IPS-18a (cell line): ENCODE data around the gene TESPA1.
"Not testable (repeated sequence)": the region's sequence is repeated elsewhere in the genome, so short reads cannot be mapped to it uniquely, and the experiment has no call there.

ENCODE experiments used
- H3K27ac ChIP-seq: one replicate; pipeline ENCODE4 v1.5.1; 2013; ENCODE audit warnings: low read length
- H3K27me3 ChIP-seq: one replicate; pipeline ENCODE4 v1.6.1; 2013; ENCODE audit warnings: mild to moderate bottlenecking, low read length; ENCODE audit not compliant: control insufficient read depth, insufficient read depth
- H3K36me3 ChIP-seq: one replicate; pipeline ENCODE4 v1.6.1; 2013; ENCODE audit warnings: low read depth, low read length; ENCODE audit not compliant: control insufficient read depth
- H3K4me1 ChIP-seq: one replicate; pipeline ENCODE4 v1.6.1; 2013; ENCODE audit warnings: low read depth, low read length; ENCODE audit not compliant: control insufficient read depth
- H3K4me3 ChIP-seq: one replicate; pipeline ENCODE4 v1.5.1; 2013; ENCODE audit warnings: low read length
- H3K9ac ChIP-seq: one replicate; pipeline ENCODE4 v1.6.1; 2013; ENCODE audit warnings: mild to moderate bottlenecking, low read length, moderate library complexity
- H3K9me3 ChIP-seq: one replicate; pipeline ENCODE4 v1.6.1; 2013; ENCODE audit warnings: low read depth, low read length; ENCODE audit not compliant: control insufficient read depth

TESPA1 gene

DNA sequence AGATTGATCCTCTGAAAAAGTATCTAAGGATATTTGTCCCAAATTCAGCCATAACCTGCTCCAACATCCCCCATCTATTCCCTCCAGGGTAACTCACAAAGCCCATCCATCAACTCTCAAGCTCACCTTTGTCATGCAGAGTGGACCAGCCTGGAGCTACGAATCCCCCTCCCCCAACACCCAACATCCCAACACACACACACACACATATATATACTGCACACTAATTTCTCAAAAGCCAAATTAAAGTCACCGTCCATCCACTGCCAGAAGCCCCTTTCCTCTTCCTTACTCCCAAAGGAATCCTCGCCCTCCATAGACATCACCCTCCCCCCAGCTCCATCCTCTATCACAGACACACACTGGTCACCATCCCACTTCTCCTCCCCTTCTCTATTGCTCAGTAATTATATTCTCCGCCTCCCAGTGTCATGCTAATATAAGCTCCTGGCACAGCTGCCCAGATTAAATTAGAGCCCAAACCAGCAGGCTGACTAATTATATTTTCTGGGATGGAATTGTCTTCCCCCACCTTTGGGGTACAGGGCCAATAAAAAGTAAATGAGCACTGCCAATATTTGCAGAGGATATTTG lies 13.5 kb upstream of the TESPA1 start:
- H3K27me3 ChIP-seq = no peaks in the 10 kb centered on the region
- no peaks in the 10 kb centered on the region for H3K36me3 ChIP-seq
- peak overlapping the region; percentile 41 for H3K4me3 ChIP-seq
- no peaks in the 10 kb centered on the region for H3K9me3 ChIP-seq
- H3K4me1 ChIP-seq = peaks cover 21% of the 10 kb centered on the region
- H3K9ac ChIP-seq = no peak overlapping the region
- no peak overlapping the region for H3K27ac ChIP-seq

DNA sequence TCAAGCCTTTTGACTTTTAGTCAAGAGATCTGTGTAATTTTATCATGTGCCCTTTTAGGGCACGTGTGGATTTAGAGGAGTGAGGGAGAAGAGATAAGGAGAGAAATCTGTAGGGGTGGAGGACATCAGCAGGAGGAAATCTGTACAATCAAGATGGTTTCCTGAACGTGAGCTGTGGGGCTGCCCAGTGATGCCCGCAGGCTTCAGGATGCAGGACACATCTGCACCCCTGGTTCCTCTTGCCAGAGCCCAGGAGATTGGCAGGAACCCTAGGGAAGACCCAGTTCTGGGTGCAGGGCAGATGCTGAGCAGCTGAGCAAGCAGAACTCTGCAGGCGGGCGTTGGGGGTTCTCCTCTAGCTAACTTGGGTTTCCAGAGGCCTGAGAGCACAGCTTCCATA lies 11.6 kb upstream of the TESPA1 start:
- Histone ChIP-seq H3K27me3 (no peaks in the 10 kb centered on the region), H3K27ac (no peak overlapping the region), H3K4me3 (no peak overlapping the region), H3K36me3 (no peaks in the 10 kb centered on the region), H3K9ac (no peak overlapping the region), H3K9me3 (no peaks in the 10 kb centered on the region), H3K4me1 (peaks cover 21% of the 10 kb centered on the region)

DNA sequence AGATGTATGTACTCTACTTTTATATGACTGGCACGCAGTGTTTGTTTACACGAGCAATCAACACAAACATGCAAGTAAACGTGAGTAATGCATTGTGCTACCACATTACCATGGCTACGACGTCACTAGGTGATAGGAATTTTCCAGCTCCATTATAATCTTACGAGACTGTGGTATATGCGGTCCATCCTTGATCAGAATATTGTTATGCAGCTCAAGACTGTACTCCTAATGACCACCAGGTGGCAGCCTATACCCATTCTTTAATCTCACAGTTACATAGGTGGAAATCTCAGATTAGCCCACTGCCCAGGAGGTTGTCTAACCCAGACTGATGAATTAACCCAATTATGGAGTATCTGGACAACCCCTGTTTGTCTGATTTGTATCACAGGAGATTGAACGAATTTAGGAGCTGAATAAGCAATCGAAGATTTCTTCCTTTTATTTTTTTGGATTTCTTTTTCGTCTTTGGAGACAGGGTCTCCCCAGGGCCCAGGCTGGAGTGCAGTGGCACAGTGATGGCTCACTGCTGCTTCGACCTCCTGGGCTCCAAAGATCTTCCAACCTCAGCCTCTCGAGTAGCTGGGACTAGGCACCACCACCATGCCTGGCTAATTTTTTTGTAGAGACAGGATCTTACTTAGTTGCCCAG lies 8.7 kb upstream of the TESPA1 start:
- no peaks in the 10 kb centered on the region for H3K9me3 ChIP-seq
- H3K4me1 ChIP-seq = peaks cover 17% of the 10 kb centered on the region
- no peak overlapping the region for H3K27ac ChIP-seq
- H3K9ac ChIP-seq = no peak overlapping the region
- H3K36me3 ChIP-seq = no peaks in the 10 kb centered on the region
- no peak overlapping the region for H3K4me3 ChIP-seq
- no peaks in the 10 kb centered on the region for H3K27me3 ChIP-seq

DNA sequence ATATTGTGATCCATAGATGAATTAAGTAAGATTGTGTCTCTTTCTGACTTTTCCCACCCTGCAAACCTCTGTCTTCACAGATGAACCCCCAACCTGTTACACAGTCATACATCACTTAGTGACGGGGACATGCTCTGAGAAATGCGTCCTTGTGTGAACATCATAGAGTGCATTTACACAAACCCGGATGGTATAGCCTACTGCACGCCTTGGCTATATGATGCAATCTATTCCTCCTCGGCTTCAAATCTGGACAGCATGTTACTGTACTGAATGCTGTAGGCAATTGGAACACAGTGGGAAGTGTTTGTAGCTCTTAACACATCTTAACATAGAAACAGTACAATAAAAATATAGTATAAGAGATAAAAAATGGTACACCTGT lies 7.4 kb upstream of the TESPA1 start:
- H3K9me3 ChIP-seq = no peaks in the 10 kb centered on the region
- H3K36me3 ChIP-seq = no peaks in the 10 kb centered on the region
- no peak overlapping the region for H3K4me3 ChIP-seq
- no peaks in the 10 kb centered on the region for H3K27me3 ChIP-seq
- H3K4me1 ChIP-seq = peaks cover 4% of the 10 kb centered on the region
- H3K9ac ChIP-seq = no peak overlapping the region
- H3K27ac ChIP-seq = no peak overlapping the region

DNA sequence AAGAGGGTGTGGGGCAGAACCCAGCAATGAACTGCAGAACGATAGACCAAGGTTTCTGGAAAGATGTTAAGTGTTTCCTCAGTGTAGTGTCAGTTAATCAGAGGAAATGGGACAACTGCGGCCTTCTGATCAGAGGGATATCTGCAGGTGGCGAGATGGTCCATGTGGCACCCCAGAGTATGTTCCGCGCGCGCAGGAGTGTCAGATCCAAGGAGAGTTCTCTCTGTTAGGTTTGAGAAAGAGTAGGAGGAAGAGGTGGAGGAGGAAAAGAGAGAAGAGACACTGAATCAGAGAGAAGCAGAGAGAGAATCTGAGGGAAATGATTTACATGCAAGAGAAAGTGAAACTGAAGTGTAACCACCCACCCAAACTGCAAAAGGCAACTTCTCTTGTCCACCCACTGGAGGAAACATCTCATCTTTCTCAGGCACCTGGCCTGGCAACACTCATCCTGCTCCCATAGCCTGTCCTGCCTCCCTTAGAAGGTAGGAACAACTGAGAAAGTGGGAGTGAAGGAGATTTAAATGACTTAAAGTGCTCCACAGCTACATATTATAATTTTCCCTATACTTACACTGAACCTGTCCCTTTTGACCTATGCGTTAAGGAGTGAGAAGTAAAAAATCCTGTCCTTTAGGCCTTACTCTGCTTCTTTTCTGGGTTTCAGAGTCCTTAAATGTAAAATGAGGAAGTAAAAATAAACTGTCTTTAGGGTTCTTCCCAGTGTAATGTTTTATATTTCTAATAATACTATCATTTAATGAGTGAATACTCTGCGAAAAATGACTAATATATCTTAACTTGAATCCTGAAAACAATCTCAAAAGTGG lies 6.8 kb upstream of the TESPA1 start:
- Histone ChIP-seq H3K27me3 (no peaks in the 10 kb centered on the region), H3K4me3 (no peak overlapping the region), H3K36me3 (no peaks in the 10 kb centered on the region), H3K4me1 (no peaks in the 10 kb centered on the region), H3K9ac (no peak overlapping the region), H3K9me3 (no peaks in the 10 kb centered on the region), H3K27ac (no peak overlapping the region)

DNA sequence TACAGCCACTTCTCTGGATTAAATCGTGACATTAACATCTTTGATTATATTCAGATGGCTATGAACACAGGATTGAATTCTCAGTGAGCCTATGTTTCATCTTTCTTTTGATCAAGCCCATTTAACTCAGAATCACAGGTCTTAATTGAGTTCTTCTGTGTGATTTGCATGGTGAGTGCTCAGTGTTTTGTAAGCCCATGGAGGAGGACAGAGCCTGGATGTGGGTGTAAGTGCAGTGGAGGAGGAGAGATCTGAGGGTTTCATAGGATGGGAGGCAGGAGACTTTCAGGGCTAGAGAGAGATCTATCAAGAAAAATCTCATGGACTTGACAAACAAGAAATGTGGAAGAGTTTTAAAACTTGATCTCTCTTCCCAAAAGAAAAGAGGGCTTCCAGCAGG lies 5.3 kb upstream of the TESPA1 start:
- Histone ChIP-seq H3K9me3 (no peaks in the 10 kb centered on the region), H3K27me3 (no peaks in the 10 kb centered on the region), H3K36me3 (no peaks in the 10 kb centered on the region), H3K9ac (no peak overlapping the region), H3K27ac (no peak overlapping the region), H3K4me3 (no peak overlapping the region), H3K4me1 (no peaks in the 10 kb centered on the region)

DNA sequence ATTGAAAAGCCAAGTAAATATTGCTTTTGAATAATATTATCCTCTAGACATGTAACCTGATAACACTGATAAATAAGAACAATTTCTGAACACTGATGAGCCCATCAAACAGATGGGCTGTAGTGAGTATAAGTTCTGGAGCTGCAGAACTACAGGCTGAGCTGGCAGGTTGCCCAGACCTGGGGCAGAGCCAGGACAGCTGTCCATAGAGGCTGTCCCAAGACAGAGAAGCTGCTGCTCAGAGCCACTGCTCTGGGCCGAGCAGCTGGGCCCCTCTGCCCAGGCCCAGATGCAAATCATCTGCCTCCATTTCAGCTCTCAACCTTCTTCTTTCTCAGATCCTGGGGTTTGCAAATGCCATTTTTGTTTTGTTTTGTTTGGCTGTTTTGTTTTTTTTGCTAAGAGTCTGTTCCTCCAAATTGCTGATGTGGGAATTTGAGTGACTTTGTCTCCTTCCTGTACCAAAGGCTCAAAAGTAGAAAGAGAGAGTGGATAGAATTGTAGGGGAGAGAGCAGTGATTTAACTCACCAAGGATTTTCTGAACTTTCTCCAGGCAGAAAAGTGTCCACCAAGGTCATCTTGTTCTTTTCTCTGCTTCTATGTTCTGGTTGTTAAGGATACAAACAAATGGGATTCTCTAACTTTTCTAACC lies 4.0 kb upstream of the TESPA1 start:
- no peaks in the 10 kb centered on the region for H3K4me1 ChIP-seq
- H3K4me3 ChIP-seq = no peak overlapping the region
- H3K9ac ChIP-seq = no peak overlapping the region
- no peaks in the 10 kb centered on the region for H3K36me3 ChIP-seq
- H3K27me3 ChIP-seq = no peaks in the 10 kb centered on the region
- no peaks in the 10 kb centered on the region for H3K9me3 ChIP-seq
- no peak overlapping the region for H3K27ac ChIP-seq

DNA sequence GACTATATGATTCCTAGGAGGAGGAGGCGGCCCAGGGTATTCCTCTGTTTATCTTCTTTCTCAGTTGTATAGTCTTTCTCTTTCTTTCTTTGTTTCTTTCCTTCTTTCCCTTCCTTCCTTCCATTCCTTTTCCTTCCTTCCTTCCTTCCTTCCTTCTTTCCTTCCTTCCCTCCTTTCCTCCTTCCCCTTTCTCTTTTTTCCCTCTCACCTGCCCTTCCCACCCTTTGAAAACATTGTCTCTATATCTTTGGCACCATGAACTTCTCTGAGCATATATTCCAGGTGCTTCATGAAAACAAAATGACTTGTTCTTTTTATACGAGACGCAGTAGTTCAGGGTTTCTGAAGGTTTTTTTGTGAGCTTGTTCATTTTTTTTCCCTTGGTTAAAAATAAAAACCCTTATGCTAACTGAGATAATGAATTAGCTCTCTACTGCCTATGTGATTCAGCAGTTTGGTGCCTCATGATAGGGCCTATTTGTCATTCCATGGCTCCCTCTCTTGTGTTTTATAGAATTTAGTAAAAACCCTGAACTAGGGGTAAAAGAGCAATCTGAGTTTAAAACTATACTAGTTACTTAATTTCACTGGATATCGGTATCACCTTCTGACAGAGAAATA lies 3.2 kb upstream of the TESPA1 start:
- Histone ChIP-seq H3K36me3 (no peaks in the 10 kb centered on the region), H3K4me3 (no peak overlapping the region), H3K4me1 (no peaks in the 10 kb centered on the region), H3K27ac (no peak overlapping the region), H3K9me3 (no peaks in the 10 kb centered on the region), H3K27me3 (no peaks in the 10 kb centered on the region), H3K9ac (no peak overlapping the region)

DNA sequence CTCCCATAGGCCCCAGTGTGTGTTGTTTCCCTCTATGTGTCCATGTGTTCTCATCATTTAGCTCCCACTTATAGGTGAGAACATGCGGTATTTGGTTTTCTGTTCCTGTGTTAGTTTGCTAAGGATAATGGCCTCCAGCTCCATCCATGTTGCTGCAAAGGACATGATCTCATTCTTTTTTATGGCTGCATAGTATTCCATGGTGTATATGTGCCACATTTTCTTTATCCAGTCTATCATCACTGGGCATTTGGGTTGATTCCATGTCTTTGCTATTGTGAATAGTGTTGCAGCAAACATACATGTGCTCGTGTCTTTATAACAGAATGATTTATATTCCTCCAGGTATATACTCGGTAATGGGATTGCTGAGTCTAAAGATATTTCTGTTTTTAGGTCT lies 2.2 kb upstream of the TESPA1 start:
- not testable (repeated sequence) for H3K27ac ChIP-seq, H3K4me1 ChIP-seq, H3K9ac ChIP-seq, H3K9me3 ChIP-seq, H3K4me3 ChIP-seq, H3K27me3 ChIP-seq, H3K36me3 ChIP-seq

DNA sequence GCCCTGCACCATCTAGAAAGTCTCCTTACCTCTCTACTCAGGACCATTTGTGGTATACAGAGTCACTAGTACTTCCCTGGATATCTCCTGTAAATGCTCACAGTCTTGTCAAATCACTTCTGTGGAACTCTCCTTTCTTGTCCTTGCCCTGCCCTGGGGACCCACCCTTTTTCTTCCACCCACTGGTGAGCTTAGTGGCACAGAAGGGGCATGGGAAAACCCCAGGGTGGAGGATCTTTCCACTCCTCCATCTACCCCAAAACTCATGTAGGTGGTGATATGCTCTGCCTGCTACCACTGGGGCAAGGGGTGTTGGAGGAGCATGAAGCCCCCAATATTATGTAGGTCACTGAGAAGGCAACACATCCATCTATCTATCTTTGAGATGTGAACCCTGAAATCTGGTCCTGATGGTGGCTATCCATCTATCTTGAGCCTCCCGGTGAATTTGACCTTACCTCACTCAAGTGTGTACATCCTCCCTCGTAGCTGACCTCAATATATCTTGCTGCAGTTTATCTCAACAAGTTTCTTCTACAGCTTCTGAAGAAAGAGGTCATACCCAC lies 943 bp downstream of the TESPA1 start:
- H3K9ac ChIP-seq = no peak overlapping the region
- H3K4me3 ChIP-seq = no peak overlapping the region
- no peaks in the 10 kb centered on the region for H3K36me3 ChIP-seq
- H3K27me3 ChIP-seq = no peaks in the 10 kb centered on the region
- no peaks in the 10 kb centered on the region for H3K4me1 ChIP-seq
- H3K9me3 ChIP-seq = no peaks in the 10 kb centered on the region
- H3K27ac ChIP-seq = no peak overlapping the region

DNA sequence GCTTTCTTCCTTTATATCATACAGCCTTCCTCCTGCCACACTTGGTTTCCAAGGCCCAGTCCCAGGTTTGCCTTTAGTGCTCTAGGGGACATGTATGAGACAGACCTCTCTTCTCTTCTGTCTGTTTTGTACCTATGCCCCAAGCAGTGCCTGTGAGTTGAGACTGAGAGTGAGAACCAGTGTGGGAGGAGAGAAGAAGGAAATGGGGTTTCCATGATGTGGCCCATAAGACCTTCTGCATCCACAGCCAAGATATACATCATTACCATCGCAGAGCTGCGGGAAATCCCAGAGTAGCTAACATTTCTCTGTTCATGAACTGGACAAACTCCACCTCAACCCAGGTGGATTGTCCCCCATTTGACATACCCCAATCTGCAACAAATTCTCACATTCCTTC lies 2.8 kb downstream of the TESPA1 start:
- Histone ChIP-seq H3K9me3 (no peaks in the 10 kb centered on the region), H3K4me1 (peaks cover under 1% of the 10 kb centered on the region), H3K27me3 (no peaks in the 10 kb centered on the region), H3K9ac (no peak overlapping the region), H3K36me3 (no peaks in the 10 kb centered on the region), H3K27ac (no peak overlapping the region), H3K4me3 (no peak overlapping the region)
